HG03342 (cell line): ENCODE data around the gene ZMYND15.

Experiments used
- ATAC-seq: cut with Tn5 transposase; IDR thresholded peaks from one replicate; pipeline ENCODE4 v1.9.1; 2021; ENCODE audit warnings: mild to moderate bottlenecking, moderate library complexity; ENCODE audit not compliant: unreplicated experiment

Gene ZMYND15

DNA sequence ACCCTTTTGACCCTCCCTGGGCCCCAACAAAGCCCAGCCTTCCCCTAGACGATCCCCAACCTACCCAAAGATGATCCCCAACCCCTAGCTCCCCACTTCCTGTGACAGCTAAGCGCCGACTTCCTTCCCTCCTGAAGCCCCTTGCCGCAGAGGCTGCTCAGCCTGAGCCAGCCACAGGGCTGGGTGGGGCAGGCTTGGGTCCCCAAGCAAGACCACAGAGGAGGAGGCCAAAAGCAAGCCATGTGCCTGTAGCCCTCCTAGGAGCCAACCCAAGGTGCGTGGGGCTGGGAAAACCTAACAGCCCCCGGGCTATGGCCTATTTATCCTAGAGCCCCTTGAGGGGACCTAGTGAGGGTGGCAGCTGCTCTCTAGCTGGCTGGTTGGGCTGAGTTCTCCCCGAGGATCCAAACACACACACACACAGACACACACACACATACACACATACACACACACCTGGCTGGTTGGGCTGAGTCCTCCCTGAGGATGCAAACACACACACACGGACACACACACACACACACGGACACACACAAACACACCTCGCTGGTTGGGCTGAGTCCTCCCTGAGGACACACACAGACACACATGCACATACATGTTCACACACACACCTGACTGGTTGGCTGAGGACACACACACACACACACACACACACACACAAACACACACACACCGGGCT is 24.4 kb upstream of the ZMYND15 start:
- no peak for ATAC-seq

GRCh38 chr17:4716081-4716480 is 23.6 kb upstream of the ZMYND15 start:
- ATAC-seq, result no peak

DNA sequence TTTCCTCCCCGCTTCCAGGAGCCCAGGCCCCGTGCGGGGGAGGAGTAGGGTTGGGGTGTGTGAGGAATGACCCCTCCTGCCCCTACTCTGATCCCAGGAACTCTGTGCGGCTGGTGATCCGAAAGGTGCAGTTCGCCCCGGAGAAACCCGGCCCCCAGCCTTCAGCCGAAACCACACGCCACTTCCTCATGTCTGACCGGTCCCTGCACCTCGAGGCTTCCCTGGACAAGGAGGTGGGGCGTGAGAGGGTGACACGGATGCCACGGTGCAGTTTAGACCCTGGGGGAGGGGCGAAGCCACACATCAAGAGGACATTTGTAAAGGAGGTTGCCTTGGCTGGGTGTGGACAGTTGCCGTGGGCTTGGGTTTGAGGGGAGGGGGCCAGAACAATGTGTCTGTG is 21.8 kb upstream of the ZMYND15 start:
- no peak for ATAC-seq

- no peak for ATAC-seq
These were observed 21.4 kb upstream of the ZMYND15 start for GRCh38 chr17:4718276-4718675.

GRCh38 chr17:4719146-4719545 is 20.5 kb upstream of the ZMYND15 start:
- no peak for ATAC-seq

DNA sequence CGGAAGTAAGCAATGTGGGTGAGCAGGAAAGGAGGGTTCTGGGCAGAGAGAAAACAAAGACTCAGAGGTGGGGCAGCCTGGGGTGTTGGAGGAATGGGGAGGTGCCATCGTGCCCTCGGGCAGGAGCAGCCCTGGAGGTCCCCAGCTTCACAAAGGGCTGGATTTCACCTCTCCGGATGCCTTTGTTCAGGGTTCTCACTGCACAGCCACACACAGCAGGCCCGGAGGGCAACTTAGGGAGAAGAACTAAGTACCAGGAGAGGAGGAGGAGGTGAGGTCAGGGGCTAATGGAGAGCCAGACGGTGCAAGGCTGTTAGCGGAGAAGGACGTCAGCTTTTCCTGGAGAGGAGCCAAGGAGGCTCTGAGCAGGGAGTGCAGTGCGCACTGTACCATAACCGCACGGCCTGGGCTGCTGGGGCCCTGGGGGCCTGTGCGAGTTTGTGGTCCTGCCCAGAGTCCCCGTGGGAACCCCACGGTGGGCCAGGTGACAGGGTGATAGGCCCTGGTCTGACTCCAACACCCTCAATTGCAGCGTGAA is 19.9 kb upstream of the ZMYND15 start:
- ATAC-seq, result no peak

- no peak for ATAC-seq
These were observed 18.8 kb upstream of the ZMYND15 start for GRCh38 chr17:4720787-4721186.

DNA sequence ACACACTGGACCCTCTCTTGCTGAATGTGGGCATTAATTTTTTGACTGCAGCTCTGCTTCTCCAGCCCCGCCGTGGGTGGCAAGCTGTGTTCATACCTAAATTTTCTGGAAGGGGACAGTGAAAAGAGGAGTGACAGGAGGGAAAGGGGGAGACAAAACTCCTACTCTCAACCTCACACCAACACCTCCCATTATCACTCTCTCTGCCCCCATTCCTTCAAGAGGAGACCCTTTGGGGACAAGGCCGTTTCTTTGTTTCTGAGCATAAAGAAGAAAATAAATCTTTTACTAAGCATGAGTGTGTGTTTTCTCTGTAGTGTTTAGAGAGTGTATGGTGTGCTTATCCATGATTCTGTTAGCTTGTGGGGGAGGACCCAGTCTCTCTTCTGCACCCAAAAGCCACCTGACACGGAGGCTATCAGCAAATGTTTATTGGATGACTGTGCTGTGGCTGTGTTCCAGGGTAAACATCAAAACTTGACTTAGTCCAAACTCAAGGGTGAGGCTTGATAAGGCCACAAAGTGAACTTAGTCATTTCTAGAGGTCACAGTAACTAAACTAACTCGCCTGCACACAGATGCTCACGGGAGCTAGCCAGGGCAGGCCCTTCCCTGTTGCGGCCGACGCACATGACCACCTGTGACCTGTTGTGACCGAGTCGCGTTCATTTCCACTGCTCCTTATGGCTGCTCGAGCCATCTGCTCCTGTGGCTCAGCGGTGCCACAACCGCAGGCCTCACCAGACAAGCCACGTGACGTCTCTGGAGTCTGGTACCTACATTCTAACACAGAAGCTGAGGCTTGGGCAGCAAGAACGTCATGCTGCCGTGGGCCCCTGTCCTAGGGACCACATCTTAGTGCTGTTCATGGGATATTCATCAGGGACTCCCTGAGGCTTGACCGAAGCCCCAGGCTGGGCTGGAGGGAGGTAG is 18.2 kb upstream of the ZMYND15 start:
- no peak for ATAC-seq

DNA sequence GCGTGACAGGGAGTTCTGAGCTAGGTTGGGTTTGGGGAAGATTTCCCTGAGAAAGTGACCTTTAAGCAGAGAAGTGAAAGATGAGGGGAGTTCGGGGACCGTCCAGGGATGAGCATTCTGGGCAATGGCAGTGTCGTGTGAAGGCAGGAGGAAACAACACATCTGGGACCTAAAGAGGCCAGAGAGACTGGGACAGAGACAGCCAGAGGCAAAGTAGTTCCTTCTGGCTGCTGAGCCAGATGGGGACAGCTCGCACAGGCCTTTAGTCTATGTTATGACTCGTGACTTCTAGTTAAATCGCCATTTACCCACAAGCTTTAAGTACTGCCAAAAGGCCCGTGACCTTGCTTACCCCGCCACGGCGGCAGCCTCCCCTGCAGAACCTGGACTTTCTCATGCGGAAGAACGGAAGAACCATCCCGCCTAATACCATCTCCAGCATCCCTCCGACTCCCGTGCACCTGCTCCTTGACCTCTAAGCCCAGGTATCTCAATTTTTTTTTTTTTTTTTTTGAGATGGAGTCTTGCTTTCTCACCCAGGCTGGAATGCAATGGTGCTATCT is 16.9 kb upstream of the ZMYND15 start:
- no peak for ATAC-seq

- no peak for ATAC-seq
These were observed 15.0 kb upstream of the ZMYND15 start for GRCh38 chr17:4724650-4725049.

DNA sequence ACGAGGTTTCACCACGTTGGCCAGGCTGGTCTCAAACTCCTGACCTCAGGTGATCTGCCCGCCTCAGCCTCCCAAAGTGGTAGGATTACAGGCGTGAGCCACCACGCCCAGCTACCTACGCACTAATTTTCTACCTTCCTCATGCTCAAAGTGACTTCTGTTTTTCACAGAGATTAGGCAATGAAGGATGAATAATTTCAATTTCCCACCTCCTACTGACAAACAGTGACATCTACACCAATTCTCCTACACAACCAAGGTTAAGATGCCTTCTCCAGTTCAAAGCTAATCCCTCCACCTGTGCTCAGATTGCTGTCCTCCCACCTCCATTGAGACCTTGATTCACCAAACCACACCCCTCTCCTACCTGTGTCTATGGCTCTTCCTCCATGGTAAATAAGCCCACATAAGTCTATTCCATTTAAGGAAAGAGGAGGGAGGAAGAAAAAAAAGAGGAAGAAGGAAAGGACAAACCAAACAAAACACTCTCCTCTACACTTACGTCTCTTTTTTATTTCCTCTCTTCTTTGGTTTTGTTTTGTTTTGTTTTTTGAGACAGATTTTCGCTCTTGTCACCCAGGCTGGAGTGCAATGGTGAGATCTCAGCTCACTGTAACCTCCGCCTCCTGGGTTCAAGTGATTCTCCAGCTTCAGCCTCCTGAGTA is 13.9 kb upstream of the ZMYND15 start:
- no peak for ATAC-seq

GRCh38 chr17:4728124-4728523 is 11.5 kb upstream of the ZMYND15 start:
- ATAC-seq, result no peak

DNA sequence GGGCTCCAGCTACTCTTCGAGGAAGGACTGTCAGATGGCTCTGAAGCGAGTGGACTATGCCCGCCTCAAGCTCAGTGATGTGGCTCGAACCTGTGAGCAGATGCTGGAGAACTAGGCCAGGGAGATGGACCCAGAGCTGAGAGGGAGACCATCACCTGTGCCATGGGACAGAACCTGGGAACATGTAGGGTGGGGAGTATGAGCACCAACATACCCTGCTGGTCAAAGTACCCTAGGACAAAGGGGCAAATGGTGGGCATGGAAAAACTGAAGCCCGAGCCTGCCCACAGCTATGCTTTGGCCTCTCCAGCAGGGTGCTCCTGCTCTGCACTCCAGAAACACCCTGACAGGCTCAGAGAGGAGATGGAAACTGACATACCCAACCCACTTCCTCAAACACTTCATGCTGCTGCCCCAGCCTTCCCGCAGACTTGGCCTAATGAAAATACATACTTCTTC is 6.5 kb upstream of the ZMYND15 start:
- ATAC-seq, result no peak

DNA sequence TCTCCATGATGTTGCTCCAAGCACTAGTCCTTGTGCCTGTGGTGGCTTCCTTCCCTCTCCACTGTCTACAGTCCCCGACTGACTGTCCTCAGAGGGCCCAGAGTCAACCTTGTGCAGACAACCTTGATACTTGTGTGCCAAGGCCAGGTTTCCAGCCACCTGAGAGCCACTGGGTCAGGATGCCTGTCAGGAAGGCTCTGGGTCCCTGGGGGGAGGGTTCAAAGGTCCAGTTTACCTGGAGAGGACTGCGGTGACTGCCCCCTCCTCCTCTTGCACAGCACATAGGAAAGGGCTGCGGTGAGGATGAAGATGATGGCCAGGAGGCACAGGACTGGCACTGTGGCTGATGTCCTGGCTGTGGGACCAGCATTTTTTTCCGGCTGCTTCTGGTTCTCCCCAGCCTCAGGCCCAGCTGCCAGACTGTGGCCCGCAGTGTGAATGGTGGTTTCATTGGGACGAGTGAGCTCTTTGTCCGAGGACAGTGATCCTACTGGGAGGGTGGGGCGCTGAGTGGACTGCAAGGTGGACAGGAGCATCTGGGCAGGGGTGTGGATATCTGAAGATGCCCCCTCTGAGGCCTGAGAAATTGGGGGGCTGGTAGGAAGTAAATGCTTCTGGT is 4.7 kb upstream of the ZMYND15 start:
- ATAC-seq, result no peak

GRCh38 chr17:4735876-4736651 is 3.6 kb upstream of the ZMYND15 start:
- ATAC-seq, result no peak

DNA sequence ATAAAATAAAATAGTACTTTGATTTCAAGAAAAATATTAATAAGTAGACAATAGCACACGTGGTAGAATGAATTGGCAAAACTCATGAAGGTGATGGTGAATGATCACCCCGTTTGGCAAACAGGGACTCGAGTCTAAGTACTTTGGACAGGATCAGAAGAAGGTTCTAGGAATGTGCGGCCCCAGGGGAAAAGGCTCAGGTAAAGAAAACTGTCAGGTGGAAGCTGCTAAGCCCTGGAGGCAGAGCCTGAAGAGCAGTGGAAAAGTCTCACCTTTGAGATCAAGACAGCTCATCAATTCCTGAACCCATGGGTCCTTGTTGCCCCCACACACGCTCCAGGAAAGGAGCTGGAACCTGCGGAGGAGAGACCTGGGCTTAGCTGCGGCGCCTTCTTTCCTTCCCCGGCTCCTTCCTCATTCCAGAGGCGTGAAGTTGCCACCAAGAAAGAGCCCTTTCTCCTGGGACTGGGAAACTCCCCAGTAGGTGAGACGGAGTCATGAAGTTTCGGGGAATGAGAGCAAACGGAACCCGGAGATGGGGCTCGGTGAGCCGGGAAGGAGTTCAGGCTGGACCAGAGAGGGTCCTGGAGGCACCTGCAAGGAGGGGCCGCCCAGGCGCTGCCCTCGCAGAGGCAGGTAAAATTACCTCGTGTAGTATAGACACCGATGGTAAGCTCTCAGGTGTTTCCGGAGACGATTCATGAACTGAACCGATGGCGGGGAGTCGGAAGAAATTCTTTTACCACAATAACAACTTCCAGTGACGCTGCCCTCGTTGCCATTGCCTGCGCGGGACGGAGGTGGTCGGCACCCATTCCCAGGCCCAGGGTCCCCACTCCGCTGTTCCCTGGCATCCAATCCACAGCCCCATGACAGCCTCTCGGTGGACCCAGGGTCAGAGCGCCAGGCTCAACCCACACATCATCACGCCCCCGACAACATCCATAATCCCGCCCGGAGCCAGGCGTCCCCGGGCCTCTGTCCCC is 1.2 kb upstream of the ZMYND15 start:
- ATAC-seq, result no peak

DNA sequence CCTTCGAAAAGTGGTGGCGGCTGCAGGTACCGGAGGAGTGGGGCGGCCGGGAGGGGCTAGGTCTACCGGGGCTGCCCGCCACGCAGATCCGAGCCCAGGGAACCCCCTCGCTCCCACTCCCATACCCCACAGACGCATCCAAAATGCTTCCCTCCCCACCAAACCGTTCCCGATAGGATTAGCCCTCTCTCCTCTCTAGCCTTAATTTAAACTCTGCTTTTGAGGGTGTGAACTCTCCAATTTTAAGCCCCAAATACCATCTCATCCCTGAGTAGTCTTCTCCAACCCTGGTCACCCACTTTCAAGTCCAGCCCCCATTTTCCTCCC is 355 bp downstream of the ZMYND15 start:
- ATAC-seq, result no peak

- no peak for ATAC-seq
These were observed 951 bp downstream of the ZMYND15 start for GRCh38 chr17:4740584-4740983.

DNA sequence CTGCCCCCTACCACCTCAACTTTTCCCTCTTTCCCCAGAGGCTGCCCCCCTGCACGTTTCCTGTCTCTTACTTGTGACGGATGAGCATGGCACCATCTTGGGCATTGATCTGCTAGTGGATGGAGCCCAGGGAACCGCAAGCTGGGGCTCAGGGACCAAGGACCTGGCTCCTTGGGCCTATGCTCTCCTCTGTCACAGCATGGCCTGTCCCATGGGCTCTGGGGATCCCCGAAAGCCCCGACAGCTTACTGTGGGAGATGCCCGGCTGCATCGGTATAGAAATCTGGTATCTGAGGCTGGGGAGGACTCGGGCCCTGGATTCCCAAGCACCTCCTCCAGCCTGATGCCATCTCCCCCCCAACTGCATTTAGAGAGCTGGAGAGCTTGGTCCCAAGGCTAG is 1.9 kb downstream of the ZMYND15 start:
- ATAC-seq, result no peak
